Measurements from ENCODE around the gene TJAP1.
"Not testable (repeated sequence)": the region's sequence is repeated elsewhere in the genome, so short reads cannot be mapped to it uniquely, and the experiment has no call there.

The TJAP1 gene

DNA sequence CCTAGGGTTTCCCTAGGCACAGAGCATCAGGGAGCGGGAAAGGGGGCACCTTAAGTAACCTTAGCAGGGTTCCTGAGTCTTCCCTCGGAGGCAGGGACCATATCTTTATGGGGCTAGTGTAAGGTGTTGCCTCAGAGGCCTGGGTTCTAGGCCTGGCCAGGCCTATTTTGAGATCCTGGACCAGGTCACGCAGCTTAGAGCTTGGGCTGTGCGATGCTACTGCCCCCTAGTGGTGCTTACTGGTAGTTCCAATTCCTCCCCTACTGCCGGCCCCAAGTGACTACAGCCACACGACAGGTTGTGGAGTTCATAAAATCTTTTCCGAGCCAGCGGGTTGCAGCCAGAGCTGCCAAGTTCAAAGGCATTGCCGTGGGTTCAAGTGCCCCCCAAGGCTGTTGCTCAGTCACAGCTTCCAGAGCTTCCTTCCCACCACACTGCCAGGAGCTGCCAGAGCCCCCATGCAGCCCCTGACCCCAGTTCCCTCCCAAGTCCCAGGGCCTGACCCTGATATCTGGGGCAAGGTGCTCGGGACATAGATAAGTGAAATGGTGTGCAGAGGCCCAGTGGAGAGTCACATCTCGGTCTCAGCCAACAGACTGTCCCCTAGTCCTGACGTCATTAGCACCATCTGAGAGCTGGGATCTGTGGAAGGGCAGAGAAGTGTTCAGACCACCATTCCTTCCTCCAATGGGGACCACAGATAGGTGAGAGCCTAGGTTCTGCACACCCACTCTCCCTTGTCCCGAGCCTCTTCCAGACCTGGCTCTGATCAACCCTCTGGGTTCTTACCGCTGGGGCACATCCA, 29.5 kb downstream of the TJAP1 start:
- DNase-seq = peak; percentile 51

DNA sequence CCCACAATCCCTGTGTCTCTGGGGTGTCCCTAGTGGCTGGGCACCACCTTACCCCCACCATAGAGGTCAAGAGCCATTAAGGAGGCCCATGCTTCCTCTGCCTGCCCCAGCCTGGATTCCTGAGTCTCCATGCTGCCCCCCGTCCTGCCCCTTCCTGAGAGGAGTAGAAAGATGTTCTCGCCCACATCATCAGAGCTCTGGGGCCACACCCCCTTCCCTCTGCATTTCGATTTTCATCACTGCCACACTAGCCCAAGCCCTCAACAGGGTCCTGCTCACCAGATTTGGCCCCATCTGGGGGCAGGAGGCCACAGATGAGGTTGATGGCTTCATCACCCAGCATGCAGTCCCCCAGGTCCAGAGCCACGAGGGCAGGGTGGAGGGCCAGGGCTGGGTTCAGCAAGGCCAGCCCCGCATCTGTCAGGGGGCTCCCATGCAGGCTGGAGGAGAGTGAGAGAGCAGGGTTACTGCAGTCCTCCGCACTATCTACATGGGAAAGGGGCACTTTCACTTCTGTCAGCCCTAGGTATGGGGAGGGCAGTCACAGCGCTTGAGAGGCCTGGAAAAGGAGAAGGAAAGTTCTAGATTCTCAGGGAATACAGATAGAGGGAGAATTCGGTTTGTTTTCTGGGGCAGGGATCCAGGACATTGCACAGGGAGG, 31.2 kb downstream of the TJAP1 start:
- no peak for DNase-seq

DNA sequence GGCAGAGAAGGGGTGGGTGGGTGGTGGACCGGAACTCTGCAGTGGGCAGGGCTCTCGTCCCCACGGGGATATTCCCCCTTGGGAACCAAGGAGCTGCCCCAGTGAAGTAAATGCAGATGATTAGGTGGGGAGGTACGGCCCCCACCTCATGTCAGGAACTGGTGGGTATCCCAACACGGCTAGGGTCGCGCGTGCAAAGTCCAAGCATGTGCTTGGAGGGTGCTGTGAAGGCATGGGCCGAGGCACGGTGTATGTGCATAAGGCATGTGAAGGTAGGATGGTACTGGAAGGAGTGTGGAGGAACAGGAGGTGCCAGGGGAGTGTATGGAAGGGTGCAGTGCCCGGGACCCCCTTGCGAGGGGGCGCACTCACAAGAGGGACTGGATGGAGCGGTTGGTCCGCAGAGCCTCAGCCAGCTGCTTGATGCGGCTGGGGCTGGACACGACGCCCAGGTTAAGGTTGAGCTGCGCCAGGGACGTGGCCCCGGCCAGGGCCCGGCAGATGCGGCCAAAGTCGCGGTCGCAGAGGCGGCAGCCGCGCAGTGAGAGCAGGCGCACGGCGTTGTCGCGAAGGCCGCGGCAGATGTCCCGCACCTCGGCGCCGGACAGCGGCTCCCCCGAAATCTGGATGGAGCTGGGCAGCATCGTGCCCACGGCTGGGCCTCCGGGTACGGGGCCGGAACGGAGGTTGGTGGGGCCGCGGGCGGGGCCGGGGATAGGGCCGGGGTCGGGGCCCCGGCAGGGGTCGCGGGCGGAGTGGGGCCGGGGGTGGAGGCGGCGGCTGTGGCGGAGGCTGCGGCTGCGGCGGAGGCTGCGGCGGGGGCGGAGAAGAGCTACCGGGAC, 32.0 kb downstream of the TJAP1 start:
- no peak for DNase-seq

DNA sequence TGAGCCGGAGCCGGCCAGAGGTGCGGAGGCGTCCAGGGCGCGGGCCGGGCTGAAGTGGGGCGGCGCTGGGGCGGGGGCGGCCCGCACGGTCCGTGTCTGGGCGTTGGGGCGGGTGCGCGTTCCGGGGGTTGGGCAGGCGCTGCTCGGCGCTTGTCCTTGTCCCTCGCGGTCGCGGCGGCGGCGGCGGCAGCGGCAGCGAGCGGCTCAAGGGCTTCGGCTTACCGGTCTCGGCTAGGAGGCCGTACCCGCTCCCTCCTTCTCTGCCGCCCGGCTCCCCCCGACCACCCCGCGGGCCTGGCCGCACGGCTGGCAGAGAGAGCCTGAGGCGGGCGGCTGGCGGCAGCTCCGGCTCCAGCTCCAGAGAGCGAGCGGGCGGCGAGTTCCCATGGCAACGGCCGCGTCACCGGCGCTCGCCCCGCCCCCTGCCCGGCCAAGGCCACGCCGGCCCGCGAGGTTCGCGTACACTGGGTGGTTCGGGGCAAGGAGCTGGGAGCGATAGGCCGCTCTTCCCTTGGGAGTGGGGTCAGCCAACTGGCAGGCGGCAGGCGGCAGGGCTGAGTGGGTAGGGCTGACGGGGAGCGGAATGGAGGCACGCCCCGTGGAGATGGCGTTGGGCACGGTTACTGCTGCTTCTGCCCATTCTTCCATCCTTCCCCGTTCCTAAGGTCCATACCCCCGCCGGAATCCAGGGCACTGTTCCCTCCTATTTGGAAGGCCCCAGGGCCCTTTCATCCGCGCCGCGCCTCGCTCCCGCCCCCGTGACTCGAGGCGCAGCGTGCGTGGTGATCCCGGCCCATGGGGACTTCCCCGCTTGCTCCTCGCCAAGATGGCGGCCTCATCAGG, 32.8 kb downstream of the TJAP1 start, which contains the start of gene LRRC73:
LRRC73 (minus strand) TSS at position 363 of the 843 bp plus-strand sequence. CDS start 561 bp downstream, outside the sequence.
- peak; percentile 74 for DNase-seq

- no peak for DNase-seq
Measured at GRCh38 chr6:43510827-43511163, 33.4 kb downstream of the TJAP1 start.

- DNase-seq = no peak
Measured at GRCh38 chr6:43511824-43512415, 34.5 kb downstream of the TJAP1 start.

- peak; percentile 57 for DNase-seq
Measured at GRCh38 chr6:43515808-43516207, 38.4 kb downstream of the TJAP1 start.

GRCh38 chr6:43516367-43516696, 39.0 kb downstream of the TJAP1 start:
- DNase-seq = no peak

DNA sequence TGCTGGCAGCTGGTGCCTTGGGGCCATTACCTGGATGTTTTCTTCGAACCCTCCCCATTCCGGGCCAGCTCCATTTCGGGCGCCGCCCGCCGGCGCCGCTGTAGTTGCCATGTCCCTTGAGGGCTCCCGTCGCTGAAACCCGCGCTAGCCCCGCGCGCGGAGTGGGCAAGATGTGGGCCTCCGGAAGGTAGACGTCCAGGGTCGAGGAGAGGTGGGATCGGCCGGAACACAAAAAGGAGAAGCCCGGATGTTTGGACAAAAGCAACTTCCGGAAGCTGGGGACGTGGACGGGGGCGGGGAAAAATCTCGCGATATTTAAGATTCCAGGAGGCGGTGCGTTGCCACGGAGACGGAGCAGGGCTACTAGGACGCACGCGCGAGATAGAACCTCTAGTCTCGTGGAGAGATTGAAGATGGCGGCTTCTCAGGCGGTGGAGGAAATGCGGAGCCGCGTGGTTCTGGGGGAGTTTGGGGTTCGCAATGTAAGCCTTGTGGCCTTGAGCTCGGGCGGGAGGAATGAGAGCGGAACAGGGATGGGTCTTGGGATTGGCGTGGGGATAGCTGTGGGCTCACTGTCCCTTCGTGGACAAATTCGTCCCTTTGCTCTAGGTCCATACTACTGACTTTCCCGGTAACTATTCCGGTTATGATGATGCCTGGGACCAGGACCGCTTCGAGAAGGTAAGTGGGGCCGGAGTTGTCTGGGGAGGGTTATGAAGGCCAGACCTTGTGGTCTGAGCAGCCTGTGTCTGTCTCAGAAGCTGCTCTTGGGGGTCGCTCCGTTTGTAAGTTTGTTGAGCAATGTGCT, 39.5 kb downstream of the TJAP1 start, which contains the start of the genes POLR1C and YIPF3:
POLR1C (plus strand) TSS at position 393 of the 808 bp plus-strand sequence; CDS start at position 414, 21 bp downstream.
YIPF3 (minus strand) TSS at position 230 of the 808 bp plus-strand sequence; CDS start at position 111, 119 bp downstream.
- DNase-seq = peak; percentile 99

DNA sequence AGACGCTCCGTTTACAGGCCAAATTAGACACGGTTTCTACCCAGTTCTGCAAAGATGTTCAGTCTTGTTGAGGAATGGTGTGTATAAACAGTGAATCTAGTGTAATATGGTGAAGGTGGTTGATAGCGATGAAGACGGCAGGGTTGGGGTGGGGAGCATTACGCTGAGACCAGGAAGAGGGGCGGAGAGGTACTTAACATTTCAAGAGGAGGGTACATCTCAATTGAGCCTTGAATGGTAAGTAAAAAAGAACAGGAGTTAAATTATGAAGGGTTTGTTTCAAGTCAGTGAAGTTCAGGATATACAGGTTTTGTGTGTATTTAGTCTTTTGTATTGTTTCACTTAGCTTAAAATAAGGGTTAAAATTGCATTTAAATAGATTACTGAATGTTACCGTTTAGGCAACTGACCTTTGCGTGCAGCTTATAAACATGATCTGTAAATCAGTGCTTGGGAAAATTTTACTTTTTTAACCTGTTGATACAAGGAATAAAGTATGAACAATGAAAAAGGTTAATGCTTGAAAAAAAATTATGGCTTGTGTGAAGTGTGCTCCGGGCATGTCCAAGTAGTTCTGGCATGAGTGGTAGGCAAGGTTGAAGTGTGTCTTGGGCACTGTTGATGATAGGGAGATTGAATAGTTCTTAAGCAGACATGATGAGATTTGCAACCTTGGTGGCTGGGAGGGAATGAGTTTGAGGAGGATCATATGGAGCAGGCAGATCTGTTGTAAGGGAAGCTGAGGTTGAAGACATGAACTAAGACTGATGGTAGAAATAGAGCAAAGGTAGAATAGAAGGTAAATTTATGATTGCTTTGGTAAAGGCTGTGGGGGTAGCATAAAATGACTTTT, 40.4 kb downstream of the TJAP1 start:
- DNase-seq = no peak

- no peak for DNase-seq
Measured at GRCh38 chr6:43520097-43520496, 42.7 kb downstream of the TJAP1 start.

DNA sequence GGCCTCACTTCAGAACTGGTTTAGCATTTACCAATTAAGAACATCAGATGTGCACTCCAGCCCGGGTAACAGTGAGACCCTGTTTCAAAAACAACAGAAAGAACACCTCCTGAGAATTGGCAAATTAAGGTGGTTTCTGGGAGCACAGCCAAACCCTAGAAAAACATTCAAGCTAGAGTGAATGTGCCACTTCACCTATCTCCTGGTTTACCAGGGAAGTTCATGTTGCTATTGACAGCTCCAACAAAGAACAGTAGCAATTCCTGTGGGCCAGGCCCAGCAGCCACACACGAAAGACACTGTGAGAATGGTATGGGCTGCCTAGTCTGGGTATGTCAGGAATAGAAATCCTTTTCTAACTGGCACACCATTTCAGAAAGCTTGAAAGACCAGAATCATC, 44.5 kb downstream of the TJAP1 start:
- no peak for DNase-seq

DNA sequence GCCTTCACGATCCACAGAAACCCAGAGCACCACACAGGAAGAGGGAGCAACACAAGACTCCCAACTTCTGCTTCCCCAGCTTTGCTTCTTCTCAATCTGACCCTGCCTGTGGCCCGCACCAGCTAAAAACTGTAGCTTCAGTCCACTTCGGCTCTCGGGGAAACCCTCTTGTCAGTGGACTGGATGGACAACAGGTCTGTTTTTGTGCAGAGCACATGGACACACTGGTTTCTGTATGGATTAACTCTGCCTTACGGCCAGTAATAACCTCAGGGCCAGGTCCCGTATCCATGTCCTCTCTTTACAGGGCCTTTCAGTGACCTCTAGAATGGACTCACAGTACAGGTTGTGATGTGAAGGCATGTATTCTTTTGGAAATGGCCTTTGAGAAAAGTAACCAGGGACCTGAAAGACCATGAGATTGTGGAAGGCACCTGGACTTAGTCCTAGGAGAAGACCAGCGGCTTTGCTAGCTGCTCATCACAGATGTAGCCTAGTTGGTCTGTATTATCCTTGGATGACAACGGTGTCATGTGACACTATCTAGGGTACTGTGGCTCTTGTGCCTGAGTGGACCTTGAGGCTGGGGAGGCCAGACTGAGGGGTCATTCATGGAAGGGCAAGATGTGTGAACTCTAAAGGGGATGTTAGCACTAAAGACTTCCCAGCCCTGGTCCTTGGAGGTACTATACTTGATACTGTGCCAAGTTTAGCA, 45.3 kb downstream of the TJAP1 start:
- DNase-seq = no peak

GRCh38 chr6:43523284-43523683, 45.9 kb downstream of the TJAP1 start:
- DNase-seq = no peak

GRCh38 chr6:43524483-43524961, 47.2 kb downstream of the TJAP1 start:
- no peak for DNase-seq

DNA sequence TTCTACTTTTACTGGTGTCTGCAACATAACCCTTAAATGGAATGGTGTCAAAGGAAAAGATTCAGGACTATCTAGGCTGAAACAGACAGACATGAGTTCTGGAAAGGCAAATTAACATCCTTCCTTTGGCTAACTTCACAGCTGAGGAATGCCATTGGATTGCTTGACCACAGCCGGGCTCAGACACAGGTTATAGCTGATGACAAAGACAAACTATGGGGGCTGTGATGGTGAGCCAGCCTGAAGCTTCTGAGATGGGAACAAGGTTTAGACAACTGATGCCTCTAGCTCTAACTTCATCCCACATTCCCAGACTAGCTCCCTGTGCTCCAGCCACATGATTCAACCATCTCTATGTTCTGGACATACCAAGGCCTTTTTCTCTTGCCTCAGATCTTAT, 54.8 kb downstream of the TJAP1 start:
- no peak for DNase-seq

DNA sequence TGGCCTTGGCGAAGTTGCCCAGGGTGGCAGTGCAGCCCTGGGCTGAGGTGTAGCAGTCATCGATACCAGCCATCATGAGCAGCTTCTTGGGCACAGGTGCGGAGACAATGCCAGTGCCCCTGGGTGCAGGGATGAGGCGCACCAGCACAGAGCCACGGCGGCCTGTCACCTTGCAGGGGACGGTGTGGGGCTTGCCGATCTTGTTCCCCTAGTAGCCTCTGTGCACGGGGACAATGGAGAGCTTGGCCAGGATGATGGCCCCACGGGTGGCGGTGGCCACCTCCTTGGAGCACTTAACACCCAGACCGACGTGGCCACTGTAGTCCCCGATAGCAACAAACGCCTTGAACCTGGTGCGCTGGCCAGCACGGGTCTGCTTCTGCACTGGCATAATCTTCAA, 61.6 kb downstream of the TJAP1 start:
- DNase-seq = not testable (repeated sequence)

DNA sequence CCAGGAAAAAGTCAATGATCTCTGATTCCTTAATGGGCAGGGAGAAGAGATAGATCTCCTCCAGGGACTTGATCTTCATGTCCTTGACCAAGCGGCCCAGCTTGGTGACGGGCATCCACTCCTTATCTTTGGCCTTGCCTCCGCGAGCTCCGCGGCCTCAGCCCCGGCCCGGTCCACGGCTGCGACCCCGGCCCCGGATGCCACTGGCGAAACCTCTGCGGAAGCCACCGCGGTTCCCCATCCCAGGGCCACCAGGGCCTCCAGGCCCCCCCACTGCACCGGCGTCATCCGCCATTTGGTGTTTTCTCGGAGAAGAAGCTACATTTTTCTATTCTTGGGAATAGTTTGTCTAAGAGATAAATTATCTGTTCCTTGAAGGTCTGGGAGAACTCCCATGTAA, 62.0 kb downstream of the TJAP1 start:
- DNase-seq = not testable (repeated sequence)

DNA sequence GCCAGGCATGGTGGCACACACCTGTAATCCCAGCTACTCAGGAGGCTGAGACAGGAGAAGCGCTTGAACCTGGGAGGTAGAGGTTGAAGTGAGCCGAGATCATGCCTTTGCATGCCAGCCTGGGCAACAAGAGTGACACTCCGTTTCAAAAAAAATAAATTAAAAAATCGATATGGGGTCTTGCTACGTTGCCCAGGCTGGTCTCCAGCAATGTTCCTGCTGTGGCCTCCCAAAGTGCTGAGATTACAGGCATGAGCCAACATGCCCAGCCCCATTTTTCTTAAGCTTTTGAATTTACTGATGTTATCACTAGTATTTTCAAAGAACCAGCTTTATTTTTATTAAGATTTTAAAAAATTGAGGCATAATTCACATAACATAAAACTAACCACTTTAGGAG, 63.1 kb downstream of the TJAP1 start:
- no peak for DNase-seq
